ENCODE results near the gene GJA8. TPM values are rescaled to one million over a fixed set of nuclear protein-coding genes. Genes with fewer than 3 reads are reported as not detected.

Gene GJA8
- polyA plus RNA-seq, 3 donors: not detected

GRCh38 chr1:147879911-147880310 lies 22.7 kb upstream of the GJA8 start:
- no peak overlapping the region for H3K9ac ChIP-seq (ENCODE audit: insufficient read depth, low read length, poor library complexity, severe bottlenecking)
- H3K9me3 ChIP-seq (replicated peaks in 1 of 2; ENCODE audit: control insufficient read depth in 1 of 2, insufficient read depth in 1 of 2, low read length in 2 of 2): no peaks in the 10 kb centered on the region
- no peaks in the 10 kb centered on the region for H3K79me2 ChIP-seq (ENCODE audit: insufficient read depth, low read length)
- DNase-seq: no peak
- peaks cover 0 to 10% (median 3%) of the 10 kb centered on the region in 7 donors for H3K9me3 Mint-ChIP-seq
- H2AFZ ChIP-seq (ENCODE audit: insufficient read depth, low read depth, low read length, poor library complexity, severe bottlenecking): no peak overlapping the region
- H3K36me3 Mint-ChIP-seq: no peaks in the 10 kb centered on the region
- H3K27ac ChIP-seq (ENCODE audit: low read depth in 1 of 2, low read length in 2 of 2): no peak overlapping the region
- no peaks in the 10 kb centered on the region for H3K4me1 ChIP-seq (ENCODE audit: control insufficient read depth in 1 of 2, insufficient read depth in 2 of 2, low read length in 2 of 2)
- H4K20me1 ChIP-seq (ENCODE audit: insufficient read depth, low read length): no peaks in the 10 kb centered on the region
- intact Hi-C loops (cut with micrococcal nuclease): no loop called here
- no peaks in the 10 kb centered on the region for H3K4me1 Mint-ChIP-seq
- no peaks in the 10 kb centered on the region for H3K36me3 ChIP-seq (replicated peaks in 1 of 2; ENCODE audit: control insufficient read depth in 1 of 2, insufficient read depth in 2 of 2, low read length in 2 of 2)
- peaks cover 5 to 6% (median 5%) of the 10 kb centered on the region in 3 donors for H3K27me3 Mint-ChIP-seq (ENCODE audit: low read depth in 3 of 3)
- no peak overlapping the region for H3K27ac Mint-ChIP-seq
- H3K27me3 ChIP-seq (ENCODE audit: control insufficient read depth in 2 of 2, insufficient read depth in 2 of 2, low read length in 2 of 2): no peaks in the 10 kb centered on the region
- no peak overlapping the region for H3K4me3 ChIP-seq (replicated peaks in 1 of 3; ENCODE audit: low read depth in 2 of 3, low read length in 3 of 3)
- no peak for TF ChIP-seq CTCF (IDR thresholded peaks at IDR 0.05)
- H3K4me2 ChIP-seq (replicated peaks; ENCODE audit: extremely low read depth, low read length, poor library complexity, severe bottlenecking): no peak overlapping the region
- no peak overlapping the region for H3K4me3 Mint-ChIP-seq

GRCh38 chr1:147882535-147882934 lies 20.1 kb upstream of the GJA8 start:
- no peak for TF ChIP-seq CTCF (IDR thresholded peaks at IDR 0.05)
- no CpG with 5 or more reads among the region's 2 CpGs for WGBS (ENCODE audit: insufficient coverage)
- no peaks in the 10 kb centered on the region for H3K36me3 Mint-ChIP-seq
- H3K36me3 ChIP-seq (replicated peaks in 1 of 2; ENCODE audit: control insufficient read depth in 1 of 2, insufficient read depth in 2 of 2, low read length in 2 of 2): no peaks in the 10 kb centered on the region
- no peak overlapping the region for H2AFZ ChIP-seq (ENCODE audit: insufficient read depth, low read depth, low read length, poor library complexity, severe bottlenecking)
- no peak for DNase-seq
- intact Hi-C loops (cut with micrococcal nuclease): no loop called here
- no peaks in the 10 kb centered on the region for H3K9me3 ChIP-seq (replicated peaks in 1 of 2; ENCODE audit: control insufficient read depth in 1 of 2, insufficient read depth in 1 of 2, low read length in 2 of 2)
- H3K27ac ChIP-seq (ENCODE audit: low read depth in 1 of 2, low read length in 2 of 2): no peak overlapping the region
- no peaks in the 10 kb centered on the region for H3K4me1 Mint-ChIP-seq
- no peaks in the 10 kb centered on the region for H4K20me1 ChIP-seq (ENCODE audit: insufficient read depth, low read length)
- H3K79me2 ChIP-seq (ENCODE audit: insufficient read depth, low read length): no peaks in the 10 kb centered on the region
- H3K9ac ChIP-seq (ENCODE audit: insufficient read depth, low read length, poor library complexity, severe bottlenecking): no peak overlapping the region
- H3K4me3 Mint-ChIP-seq: no peak overlapping the region
- no peak overlapping the region for H3K27ac Mint-ChIP-seq
- H3K4me2 ChIP-seq (replicated peaks; ENCODE audit: extremely low read depth, low read length, poor library complexity, severe bottlenecking): no peak overlapping the region
- H3K9me3 Mint-ChIP-seq: peaks cover 0 to 6% (median 3%) of the 10 kb centered on the region in 7 donors
- H3K27me3 ChIP-seq (ENCODE audit: control insufficient read depth in 2 of 2, insufficient read depth in 2 of 2, low read length in 2 of 2): no peaks in the 10 kb centered on the region
- H3K4me3 ChIP-seq (replicated peaks in 1 of 3; ENCODE audit: low read depth in 2 of 3, low read length in 3 of 3): no peak overlapping the region
- no peaks in the 10 kb centered on the region for H3K4me1 ChIP-seq (ENCODE audit: control insufficient read depth in 1 of 2, insufficient read depth in 2 of 2, low read length in 2 of 2)
- peaks cover 2 to 4% (median 3%) of the 10 kb centered on the region in 3 donors for H3K27me3 Mint-ChIP-seq (ENCODE audit: low read depth in 3 of 3)
